ENCODE measurements around the gene KPNA4.
"Not testable (repeated sequence)": the region's sequence is repeated elsewhere in the genome, so short reads cannot be mapped to it uniquely, and the experiment has no call there.

Gene KPNA4

GRCh38 chr3:160516391-160516790 is 49.0 kb downstream of the KPNA4 start:
- H3K36me3 Mint-ChIP-seq (ENCODE audit: low read depth) = peaks cover 90% of the 10 kb centered on the region
- H3K9me3 Mint-ChIP-seq; H3K4me3 Mint-ChIP-seq; H3K27ac Mint-ChIP-seq; intact Hi-C loops (cut with micrococcal nuclease); H3K4me1 Mint-ChIP-seq (ENCODE audit: low read depth); H3K27me3 Mint-ChIP-seq: not testable (repeated sequence)

- Mint-ChIP-seq H3K4me3 (no peak overlapping the region), H3K27me3 (no peaks in the 10 kb centered on the region), H3K4me1 (ENCODE audit: low read depth) (no peaks in the 10 kb centered on the region), H3K27ac (no peak overlapping the region), H3K9me3 (no peaks in the 10 kb centered on the region), H3K36me3 (ENCODE audit: low read depth) (peaks cover 71% of the 10 kb centered on the region)
- intact Hi-C loops (cut with micrococcal nuclease) = loop anchor here (10.0 kb wide), 1 partner anchor 733 kb away; no protein-coding TSS in a partner anchor
These were observed 64.0 kb downstream of the KPNA4 start for GRCh38 chr3:160501325-160501724.

GRCh38 chr3:160498202-160498601 is 67.2 kb downstream of the KPNA4 start:
- intact Hi-C loops (cut with micrococcal nuclease) = no loop called here
- no peaks in the 10 kb centered on the region for H3K4me1 Mint-ChIP-seq (ENCODE audit: low read depth)
- no peak overlapping the region for H3K27ac Mint-ChIP-seq
- H3K4me3 Mint-ChIP-seq = no peak overlapping the region
- H3K9me3 Mint-ChIP-seq = no peaks in the 10 kb centered on the region
- peaks cover 54% of the 10 kb centered on the region for H3K36me3 Mint-ChIP-seq (ENCODE audit: low read depth)
- no peaks in the 10 kb centered on the region for H3K27me3 Mint-ChIP-seq

GRCh38 chr3:160490166-160490565 is 75.2 kb downstream of the KPNA4 start:
- Mint-ChIP-seq H3K4me3 (no peak overlapping the region), H3K9me3 (no peaks in the 10 kb centered on the region), H3K36me3 (ENCODE audit: low read depth) (no peaks in the 10 kb centered on the region), H3K27me3 (no peaks in the 10 kb centered on the region), H3K27ac (no peak overlapping the region), H3K4me1 (ENCODE audit: low read depth) (peaks cover 4% of the 10 kb centered on the region)
- intact Hi-C loops (cut with micrococcal nuclease) = no loop called here

GRCh38 chr3:160486459-160486869 is 78.9 kb downstream of the KPNA4 start:
- H3K4me3 Mint-ChIP-seq = no peak overlapping the region
- no peaks in the 10 kb centered on the region for H3K9me3 Mint-ChIP-seq
- H3K4me1 Mint-ChIP-seq (ENCODE audit: low read depth) = peaks cover 7% of the 10 kb centered on the region
- intact Hi-C loops (cut with micrococcal nuclease) = loop anchor here (2.0 to 5.0 kb wide), 3 partner anchors 34 to 454 kb away; no protein-coding TSS in a partner anchor
- H3K27me3 Mint-ChIP-seq = no peaks in the 10 kb centered on the region
- H3K36me3 Mint-ChIP-seq (ENCODE audit: low read depth) = no peaks in the 10 kb centered on the region
- H3K27ac Mint-ChIP-seq = no peak overlapping the region

- Mint-ChIP-seq H3K4me3 (no peak overlapping the region), H3K4me1 (ENCODE audit: low read depth) (peaks cover 14% of the 10 kb centered on the region), H3K27me3 (no peaks in the 10 kb centered on the region), H3K9me3 (no peaks in the 10 kb centered on the region), H3K36me3 (ENCODE audit: low read depth) (no peaks in the 10 kb centered on the region), H3K27ac (no peak overlapping the region)
- intact Hi-C loops (cut with micrococcal nuclease) = no loop called here
These were observed 82.6 kb downstream of the KPNA4 start for GRCh38 chr3:160482796-160483195.

GRCh38 chr3:160481856-160482255 is 83.5 kb downstream of the KPNA4 start:
- no peak overlapping the region for H3K4me3 Mint-ChIP-seq
- intact Hi-C loops (cut with micrococcal nuclease) = no loop called here

GRCh38 chr3:160480931-160481330 is 84.4 kb downstream of the KPNA4 start:
- no peak overlapping the region for H3K27ac Mint-ChIP-seq
- peaks cover 22% of the 10 kb centered on the region for H3K4me1 Mint-ChIP-seq (ENCODE audit: low read depth)
- H3K36me3 Mint-ChIP-seq (ENCODE audit: low read depth) = no peaks in the 10 kb centered on the region
- H3K4me3 Mint-ChIP-seq = no peak overlapping the region
- no peaks in the 10 kb centered on the region for H3K27me3 Mint-ChIP-seq
- H3K9me3 Mint-ChIP-seq = no peaks in the 10 kb centered on the region
- intact Hi-C loops (cut with micrococcal nuclease) = no loop called here

More at GRCh38 chr3:160481856-160482255, 83.5 kb downstream of the KPNA4 start:
- no peak overlapping the region for H3K27ac Mint-ChIP-seq
- no peaks in the 10 kb centered on the region for H3K27me3 Mint-ChIP-seq
- peaks cover 22% of the 10 kb centered on the region for H3K4me1 Mint-ChIP-seq (ENCODE audit: low read depth)
- H3K9me3 Mint-ChIP-seq = no peaks in the 10 kb centered on the region
- H3K36me3 Mint-ChIP-seq (ENCODE audit: low read depth) = no peaks in the 10 kb centered on the region

GRCh38 chr3:160479376-160479775 is 86.0 kb downstream of the KPNA4 start:
- Mint-ChIP-seq H3K4me1 (ENCODE audit: low read depth) (peaks cover 15% of the 10 kb centered on the region), H3K9me3 (no peaks in the 10 kb centered on the region), H3K27me3 (no peaks in the 10 kb centered on the region), H3K36me3 (ENCODE audit: low read depth) (no peaks in the 10 kb centered on the region), H3K4me3 (no peak overlapping the region), H3K27ac (no peak overlapping the region)
- intact Hi-C loops (cut with micrococcal nuclease) = no loop called here

GRCh38 chr3:160478338-160478737 is 87.0 kb downstream of the KPNA4 start:
- H3K9me3 Mint-ChIP-seq = no peaks in the 10 kb centered on the region
- no peaks in the 10 kb centered on the region for H3K36me3 Mint-ChIP-seq (ENCODE audit: low read depth)
- H3K27ac Mint-ChIP-seq = no peak overlapping the region
- peaks cover 15% of the 10 kb centered on the region for H3K4me1 Mint-ChIP-seq (ENCODE audit: low read depth)
- H3K4me3 Mint-ChIP-seq = no peak overlapping the region
- intact Hi-C loops (cut with micrococcal nuclease) = no loop called here
- no peaks in the 10 kb centered on the region for H3K27me3 Mint-ChIP-seq

- no peak overlapping the region for H3K27ac Mint-ChIP-seq
- no peaks in the 10 kb centered on the region for H3K36me3 Mint-ChIP-seq (ENCODE audit: low read depth)
- intact Hi-C loops (cut with micrococcal nuclease) = no loop called here
- H3K9me3 Mint-ChIP-seq = no peaks in the 10 kb centered on the region
- H3K27me3 Mint-ChIP-seq = no peaks in the 10 kb centered on the region
- peaks cover 15% of the 10 kb centered on the region for H3K4me1 Mint-ChIP-seq (ENCODE audit: low read depth)
- no peak overlapping the region for H3K4me3 Mint-ChIP-seq
These were observed 87.6 kb downstream of the KPNA4 start for GRCh38 chr3:160477750-160478149.

- intact Hi-C loops (cut with micrococcal nuclease) = no loop called here
- peaks cover 2% of the 10 kb centered on the region for H3K9me3 Mint-ChIP-seq
- no peak overlapping the region for H3K4me3 Mint-ChIP-seq
- no peak overlapping the region for H3K27ac Mint-ChIP-seq
- no peaks in the 10 kb centered on the region for H3K27me3 Mint-ChIP-seq
- H3K36me3 Mint-ChIP-seq (ENCODE audit: low read depth) = no peaks in the 10 kb centered on the region
- peaks cover 15% of the 10 kb centered on the region for H3K4me1 Mint-ChIP-seq (ENCODE audit: low read depth)
These were observed 89.5 kb downstream of the KPNA4 start for GRCh38 chr3:160475884-160476283.

- Mint-ChIP-seq H3K36me3 (ENCODE audit: low read depth) (no peaks in the 10 kb centered on the region), H3K27me3 (no peaks in the 10 kb centered on the region), H3K27ac (no peak overlapping the region), H3K4me1 (ENCODE audit: low read depth) (peaks cover 14% of the 10 kb centered on the region), H3K4me3 (no peak overlapping the region), H3K9me3 (peaks cover 10% of the 10 kb centered on the region)
- intact Hi-C loops (cut with micrococcal nuclease) = no loop called here
These were observed 90.2 kb downstream of the KPNA4 start for GRCh38 chr3:160475153-160475552.

- Mint-ChIP-seq H3K27ac (no peak overlapping the region), H3K27me3 (no peaks in the 10 kb centered on the region), H3K4me3 (no peak overlapping the region), H3K36me3 (ENCODE audit: low read depth) (no peaks in the 10 kb centered on the region), H3K4me1 (ENCODE audit: low read depth) (peaks cover 10% of the 10 kb centered on the region), H3K9me3 (peaks cover 17% of the 10 kb centered on the region)
- intact Hi-C loops (cut with micrococcal nuclease) = no loop called here
These were observed 90.9 kb downstream of the KPNA4 start for GRCh38 chr3:160474416-160474838.

- Mint-ChIP-seq H3K4me1 (ENCODE audit: low read depth) (peaks cover 10% of the 10 kb centered on the region), H3K27ac (no peak overlapping the region), H3K4me3 (no peak overlapping the region), H3K9me3 (peaks cover 21% of the 10 kb centered on the region), H3K36me3 (ENCODE audit: low read depth) (no peaks in the 10 kb centered on the region), H3K27me3 (no peaks in the 10 kb centered on the region)
- intact Hi-C loops (cut with micrococcal nuclease) = no loop called here
These were observed 91.4 kb downstream of the KPNA4 start for GRCh38 chr3:160473978-160474377.

All from dendritic cell treated with granulocyte-macrophage colony-stimulating factor and Interleukin-4, amounts not matched to agents 40 ng/mL and 50 ng/mL, for 4 days (primary cell).